H54 (cell line): Measurements from ENCODE around the gene CRYZL1.
"Not testable (repeated sequence)": the region's sequence is repeated elsewhere in the genome, so short reads cannot be mapped to it uniquely, and the experiment has no call there.

ENCODE experiments used
- DNase-seq: peaks from one replicate; pipeline ENCODE4 v3.0.0; 2011; ENCODE audit warnings: low spot score, mixed read lengths; ENCODE audit not compliant: insufficient read length
- FAIRE-seq: peaks from 3 replicates; lab custom pipeline; 2011; peaks lifted over from hg19 to GRCh38; lab: Jason Lieb, UNC
- POLR2A ChIP-seq: IDR thresholded peaks from 2 replicates; pipeline ENCODE4 v1.6.1; 2011; ENCODE audit warnings: low read depth, mild to moderate bottlenecking, low read length

CRYZL1 gene

GRCh38 chr21:33578214-33578613 lies 63.3 kb downstream of the CRYZL1 start:
- FAIRE-seq (peak; percentile 57), DNase-seq (no peak)
- TF ChIP-seq POLR2A: no peak

GRCh38 chr21:33576741-33577141 lies 64.8 kb downstream of the CRYZL1 start:
- peak; percentile 81 for FAIRE-seq
- not testable (repeated sequence) for DNase-seq

- TF ChIP-seq POLR2A: no peak
- DNase-seq (no peak), FAIRE-seq (no peak)
Measured at GRCh38 chr21:33572350-33572749, 69.2 kb downstream of the CRYZL1 start.

GRCh38 chr21:33569991-33570390 lies 71.5 kb downstream of the CRYZL1 start:
- TF ChIP-seq POLR2A: no peak
- peak; percentile 6 for FAIRE-seq
- no peak for DNase-seq

- FAIRE-seq (no peak), DNase-seq (no peak)
- no peak for TF ChIP-seq POLR2A
Measured at GRCh38 chr21:33568448-33568847, 73.1 kb downstream of the CRYZL1 start.

- no peak for TF ChIP-seq POLR2A
- FAIRE-seq (no peak), DNase-seq (no peak)
Measured at GRCh38 chr21:33567914-33568313, 73.6 kb downstream of the CRYZL1 start.

- no peak for DNase-seq
- FAIRE-seq: peak; percentile 61
- no peak for TF ChIP-seq POLR2A
Measured at GRCh38 chr21:33566514-33566913, 75.0 kb downstream of the CRYZL1 start.

GRCh38 chr21:33562389-33562788 lies 79.2 kb downstream of the CRYZL1 start:
- DNase-seq: no peak
- TF ChIP-seq POLR2A: no peak
- FAIRE-seq: peak; percentile 69

- TF ChIP-seq POLR2A: no peak
- DNase-seq: no peak
- peak; percentile 61 for FAIRE-seq
Measured at GRCh38 chr21:33561373-33561772, 80.2 kb downstream of the CRYZL1 start.

GRCh38 chr21:33560965-33561364 lies 80.6 kb downstream of the CRYZL1 start:
- DNase-seq (no peak), FAIRE-seq (peak; percentile 81)
- no peak for TF ChIP-seq POLR2A

GRCh38 chr21:33559813-33560212 lies 81.7 kb downstream of the CRYZL1 start:
- no peak for TF ChIP-seq POLR2A
- FAIRE-seq (peak; percentile 67), DNase-seq (no peak)

- DNase-seq: no peak
- FAIRE-seq: peak; percentile 11
- no peak for TF ChIP-seq POLR2A
Measured at GRCh38 chr21:33558777-33559421, 82.6 kb downstream of the CRYZL1 start.

GRCh38 chr21:33557447-33557846 lies 84.1 kb downstream of the CRYZL1 start:
- TF ChIP-seq POLR2A: no peak
- FAIRE-seq (no peak), DNase-seq (no peak)

GRCh38 chr21:33554982-33555344 lies 86.6 kb downstream of the CRYZL1 start:
- FAIRE-seq (no peak), DNase-seq (no peak)
- no peak for TF ChIP-seq POLR2A

GRCh38 chr21:33554236-33554981 lies 87.1 kb downstream of the CRYZL1 start:
- DNase-seq (no peak), FAIRE-seq (no peak)
- no peak for TF ChIP-seq POLR2A
